H9 (cell line): ENCODE measurements around the gene PLPPR4. TPM values are rescaled to one million over a fixed set of nuclear protein-coding genes. Genes with fewer than 3 reads are reported as not detected.

Experiments
- DNase-seq: peaks from one replicate; pipeline ENCODE4 v3.0.0-alpha.2; 2017
- H2AFZ ChIP-seq: one replicate; pipeline ENCODE4 v1.6.1; 2013; ENCODE audit warnings: mild to moderate bottlenecking, low read length, control low read depth, moderate library complexity
- H2AK5ac ChIP-seq: 2 replicates; pipeline ENCODE4 v1.6.1; 2013; ENCODE audit warnings: low read length, control low read depth, mixed read lengths; ENCODE audit not compliant: insufficient read length
- H2BK120ac ChIP-seq: one replicate; pipeline ENCODE4 v1.6.1; 2013; ENCODE audit warnings: low read depth, mild to moderate bottlenecking, low read length, control low read depth, inconsistent platforms; ENCODE audit not compliant: poor library complexity, severe bottlenecking
- H2BK12ac ChIP-seq: 2 replicates; pipeline ENCODE4 v1.6.1; 2013; ENCODE audit warnings: low read length, control low read depth, mixed read lengths, low read depth; ENCODE audit not compliant: insufficient read length
- H2BK15ac ChIP-seq: 2 replicates; pipeline ENCODE4 v1.6.1; 2013; ENCODE audit warnings: low read depth, low read length, control low read depth
- H2BK20ac ChIP-seq: one replicate; pipeline ENCODE4 v1.6.1; 2013; ENCODE audit warnings: low read depth, mild to moderate bottlenecking, low read length, control low read depth, inconsistent platforms; ENCODE audit not compliant: poor library complexity, severe bottlenecking
- H2BK5ac ChIP-seq: 2 replicates; pipeline ENCODE4 v1.6.1; 2013; ENCODE audit warnings: low read length, control low read depth, mixed read lengths; ENCODE audit not compliant: insufficient read length
- H3K14ac ChIP-seq: 2 replicates; pipeline ENCODE4 v1.6.1; 2013; ENCODE audit warnings: low read length, control low read depth; ENCODE audit not compliant: insufficient read depth
- H3K18ac ChIP-seq: 2 replicates; pipeline ENCODE4 v1.6.1; 2013; ENCODE audit warnings: low read depth, mild to moderate bottlenecking, mixed read lengths, low read length, control low read depth; ENCODE audit not compliant: insufficient read length
- H3K23ac ChIP-seq: 2 replicates; pipeline ENCODE4 v1.6.1; 2013; ENCODE audit warnings: low read length, control low read depth, mixed read lengths, low read depth; ENCODE audit not compliant: insufficient read length
- H3K23me2 ChIP-seq: 2 replicates; pipeline ENCODE4 v1.6.1; 2013; ENCODE audit warnings: low read depth, mild to moderate bottlenecking, mixed read lengths, low read length, control low read depth; ENCODE audit not compliant: insufficient read length, poor library complexity, severe bottlenecking
- H3K27ac ChIP-seq: 2 replicates; pipeline ENCODE4 v1.5.1; 2013; ENCODE audit warnings: low read length, control low read depth, mixed read lengths, low read depth; ENCODE audit not compliant: insufficient read length
- H3K27me3 ChIP-seq: 2 replicates; pipeline ENCODE4 v1.6.1; 2013; ENCODE audit warnings: low read length, control low read depth, inconsistent platforms; ENCODE audit not compliant: insufficient read depth
- H3K4ac ChIP-seq: 2 replicates; pipeline ENCODE4 v1.6.1; 2013; ENCODE audit warnings: low read depth, mild to moderate bottlenecking, control low read depth, inconsistent platforms, low read length, moderate library complexity
- H3K4me1 ChIP-seq: 2 replicates; pipeline ENCODE4 v1.6.1; 2013; ENCODE audit warnings: low read length, control low read depth, inconsistent platforms; ENCODE audit not compliant: insufficient read depth
- H3K4me2 ChIP-seq: 2 replicates; pipeline ENCODE4 v1.6.1; 2013; ENCODE audit warnings: low read length, control low read depth, mixed read lengths; ENCODE audit not compliant: insufficient read length, insufficient read depth
- H3K56ac ChIP-seq: 2 replicates; pipeline ENCODE4 v1.6.1; 2013; ENCODE audit warnings: low read depth, mild to moderate bottlenecking, mixed read lengths, low read length, control low read depth; ENCODE audit not compliant: insufficient read length
- H3K79me1 ChIP-seq: 2 replicates; pipeline ENCODE4 v1.6.1; 2013; ENCODE audit warnings: low read depth, mild to moderate bottlenecking, moderate library complexity, low read length, control low read depth, inconsistent platforms; ENCODE audit not compliant: insufficient read depth, poor library complexity, severe bottlenecking
- H3K79me2 ChIP-seq: 2 replicates; pipeline ENCODE4 v1.6.1; 2013; ENCODE audit warnings: low read length, control low read depth, inconsistent platforms; ENCODE audit not compliant: insufficient read depth
- H3K9ac ChIP-seq: 2 replicates; pipeline ENCODE4 v1.6.1; 2013; ENCODE audit warnings: low read length, control low read depth, mixed read lengths; ENCODE audit not compliant: insufficient read length; ENCODE audit errors: extremely low read depth
- H3K9me3 ChIP-seq: one replicate; pipeline ENCODE4 v1.6.1; 2013; ENCODE audit warnings: low read depth, low read length, inconsistent platforms; ENCODE audit not compliant: control insufficient read depth
- H3T11ph ChIP-seq: one replicate; pipeline ENCODE4 v1.6.1; 2013; ENCODE audit warnings: mild to moderate bottlenecking, low read length, control low read depth, inconsistent platforms
- H4K20me1 ChIP-seq: one replicate; pipeline ENCODE4 v1.6.1; 2013; ENCODE audit not compliant: control insufficient read depth, insufficient read length, insufficient read depth
- H4K5ac ChIP-seq: 2 replicates; pipeline ENCODE4 v1.6.1; 2013; ENCODE audit warnings: low read depth, mild to moderate bottlenecking, mixed read lengths, low read length, control low read depth; ENCODE audit not compliant: insufficient read length
- H4K8ac ChIP-seq: replicated peaks from 2 replicates; pipeline ENCODE4 v1.6.1; 2013; ENCODE audit warnings: low read length, control low read depth, mixed read lengths, low read depth; ENCODE audit not compliant: insufficient read length
- H4K91ac ChIP-seq: 2 replicates; pipeline ENCODE4 v1.6.1; 2013; ENCODE audit warnings: low read depth, mild to moderate bottlenecking, moderate library complexity, mixed read lengths, low read length, control low read depth; ENCODE audit not compliant: insufficient read length
- H3K27ac Mint-ChIP-seq, 3 experiments: 2 replicates in 2 of 3; 3 replicates in 1 of 3; pipeline ENCODE4 v1.8.0; 2020 to 2021; ENCODE audit warnings: mixed read lengths in 3 of 3, mild to moderate bottlenecking in 1 of 3, moderate library complexity in 1 of 3
- H3K27me3 Mint-ChIP-seq: 2 replicates; pipeline ENCODE4 v1.8.0; 2021; ENCODE audit warnings: low read depth, mild to moderate bottlenecking, moderate library complexity, mixed read lengths
- H3K36me3 Mint-ChIP-seq, 3 experiments: 2 replicates in 2 of 3; 3 replicates in 1 of 3; pipeline ENCODE4 v1.8.0; 2020 to 2021; ENCODE audit warnings: low read depth in 3 of 3, mixed read lengths in 3 of 3; ENCODE audit not compliant: insufficient read depth in 1 of 3
- H3K4me1 Mint-ChIP-seq, 2 experiments: 2 replicates each; pipeline ENCODE4 v1.8.0; 2020; ENCODE audit warnings: mixed read lengths in 2 of 2
- H3K4me3 Mint-ChIP-seq, 2 experiments: 2 replicates in 1 of 2; 3 replicates in 1 of 2; pipeline ENCODE4 v1.8.0; 2020 to 2021; ENCODE audit warnings: mild to moderate bottlenecking in 2 of 2, mixed read lengths in 2 of 2, moderate library complexity in 1 of 2
- H3K9me3 Mint-ChIP-seq, 2 experiments: 2 replicates in 1 of 2; 3 replicates in 1 of 2; pipeline ENCODE4 v1.8.0; 2020; ENCODE audit warnings: mild to moderate bottlenecking in 2 of 2, mixed read lengths in 2 of 2, moderate library complexity in 1 of 2
- CTCF ChIP-seq: fragments of 200-600 bp; sonication (generic); conservative IDR thresholded peaks from 3 replicates; pipeline ENCODE4 v1.8.0; 2021; ENCODE audit warnings: antibody characterized with exemption, mild to moderate bottlenecking
- WGBS: extraction: QIAGEN DNeasy Blood & Tissue Kit; methylation state at CpG from one replicate; pipeline ENCODE4 v1.1.7; 2013; ENCODE audit warnings: missing lambda C conversion rate, low lambda C conversion rate, mixed read lengths; ENCODE audit not compliant: insufficient read length; ENCODE audit errors: extremely low coverage; 5-methylcytosine and 5-hydroxymethylcytosine counted together
- total RNA-seq: library from RNA; stranded (reverse); gene quantifications from 2 replicates; pipeline ENCODE4 v1.2.1, GENCODE V29; 2021

Gene PLPPR4
- total RNA-seq, 1 experiment from 2014 or later, result 0.31 TPM

- Histone ChIP-seq H3K27me3 (no peaks in the 10 kb centered on the region), H2BK120ac (no peak overlapping the region), H2BK5ac (no peak overlapping the region), H3K23ac (no peak overlapping the region), H3K4me2 (no peak overlapping the region), H3K9ac (no peak overlapping the region), H2BK12ac (no peak overlapping the region), H3K23me2 (no peaks in the 10 kb centered on the region), H3K79me1 (no peaks in the 10 kb centered on the region), H3K79me2 (no peaks in the 10 kb centered on the region), H3K18ac (no peak overlapping the region), H2BK20ac (no peak overlapping the region), H4K91ac (no peak overlapping the region), H2BK15ac (no peak overlapping the region), H2AK5ac (no peak overlapping the region), H3K4me1 (peaks cover 2% of the 10 kb centered on the region; the same call in 1 of the 2 replicates), H2AFZ (no peak overlapping the region), H3K9me3 (no peaks in the 10 kb centered on the region), H4K8ac (no peak overlapping the region), H4K5ac (no peak overlapping the region), H3K14ac (no peak overlapping the region), H3K56ac (no peak overlapping the region), H4K20me1 (no peaks in the 10 kb centered on the region), H3K4ac (no peak overlapping the region), H3T11ph (no peak overlapping the region), H3K27ac (no peak overlapping the region)
- H3K27ac Mint-ChIP-seq, result peak overlapping the region in 1 of 3 experiments; percentile 13; a peak in 1 of 7 replicates
- H3K4me3 Mint-ChIP-seq, result no peak overlapping the region
- H3K4me1 Mint-ChIP-seq, result peaks cover 26 to 30% of the 10 kb centered on the region in 2 experiments
- no peak for TF ChIP-seq CTCF
- H3K9me3 Mint-ChIP-seq, result no peaks in the 10 kb centered on the region
- no CpG with 5 or more reads among the region's 3 CpGs for WGBS
- H3K27me3 Mint-ChIP-seq, result no peaks in the 10 kb centered on the region
- no peak for DNase-seq
- H3K36me3 Mint-ChIP-seq, result no peaks in the 10 kb centered on the region; a peak in 1 of 7 replicates
These were observed 66.8 kb downstream of the PLPPR4 start for GRCh38 chr1:99331083-99331482.
